LoVo (cell line): Measurements from ENCODE around the gene SDCCAG8.

Experiments used
- DNase-seq: peaks from one replicate; pipeline ENCODE4 v3.0.0-alpha.2; 2016; ENCODE audit warnings: low spot score

Gene SDCCAG8

DNA sequence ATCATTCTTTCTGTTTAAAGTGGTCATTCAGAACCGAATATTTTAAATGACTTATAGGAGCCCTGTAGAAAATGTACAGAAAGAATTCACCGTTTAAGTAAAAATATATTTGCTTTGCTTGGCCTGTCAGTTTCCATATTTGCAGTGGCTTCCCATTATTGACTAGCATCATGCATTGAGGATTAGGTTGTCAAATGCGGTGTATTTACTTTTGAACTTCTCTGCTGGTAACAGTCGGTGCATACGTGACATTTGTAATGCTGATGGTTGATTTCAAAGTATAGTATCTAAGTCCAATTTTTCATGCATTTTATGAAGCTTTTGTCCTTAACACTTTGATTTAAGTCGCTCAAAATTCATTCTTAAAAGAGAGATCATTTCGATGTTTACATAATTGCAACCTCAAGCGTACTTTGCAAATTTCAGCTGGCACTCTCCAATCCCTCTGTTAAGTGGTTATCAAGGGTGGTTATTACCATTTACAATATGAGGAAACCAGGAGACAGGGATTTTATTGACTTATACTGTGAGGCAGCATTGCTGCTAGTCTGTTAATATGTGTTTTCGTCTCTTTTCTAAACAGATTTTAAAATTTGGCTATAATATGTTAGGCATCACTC, 201.6 kb downstream of the SDCCAG8 start:
- no peak for DNase-seq

DNA sequence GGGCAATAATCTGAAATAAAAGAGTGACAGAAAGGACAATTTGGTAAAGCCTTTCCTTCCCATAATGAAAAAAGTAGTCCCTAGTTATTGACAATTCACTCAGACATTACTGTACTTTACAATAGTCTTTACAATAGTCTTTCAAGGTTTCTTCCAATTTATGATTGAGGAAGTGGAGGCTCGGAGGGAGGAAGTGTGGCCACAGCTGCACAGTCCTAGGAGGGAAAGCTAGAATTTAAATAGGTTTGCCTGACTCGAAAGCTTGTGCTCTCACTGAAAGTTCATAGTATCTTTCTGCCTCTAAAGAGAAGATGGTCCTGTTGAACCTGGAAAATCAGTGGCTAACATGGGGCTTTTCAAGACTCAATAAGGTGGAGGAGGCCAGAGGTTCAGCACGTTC, 203.2 kb downstream of the SDCCAG8 start:
- DNase-seq, result no peak

DNA sequence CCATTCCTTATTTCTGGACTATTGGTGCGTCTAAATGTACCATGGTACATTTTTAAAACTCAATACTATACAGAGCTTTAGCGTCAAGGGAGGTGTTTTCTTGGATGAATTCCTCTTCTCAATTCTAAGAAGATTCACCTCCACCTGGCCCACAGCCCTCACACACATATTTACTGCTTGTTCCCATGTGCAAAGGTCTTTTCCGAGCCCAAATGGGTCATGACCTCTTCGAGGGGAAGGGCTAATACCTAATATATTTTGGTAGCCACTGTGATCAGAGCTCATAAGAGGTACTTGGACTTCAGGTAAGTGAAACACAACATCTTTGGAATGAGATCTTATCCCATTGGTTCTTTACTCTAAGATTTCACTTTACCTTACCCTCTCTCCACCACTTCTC, 205.9 kb downstream of the SDCCAG8 start:
- no peak for DNase-seq

DNA sequence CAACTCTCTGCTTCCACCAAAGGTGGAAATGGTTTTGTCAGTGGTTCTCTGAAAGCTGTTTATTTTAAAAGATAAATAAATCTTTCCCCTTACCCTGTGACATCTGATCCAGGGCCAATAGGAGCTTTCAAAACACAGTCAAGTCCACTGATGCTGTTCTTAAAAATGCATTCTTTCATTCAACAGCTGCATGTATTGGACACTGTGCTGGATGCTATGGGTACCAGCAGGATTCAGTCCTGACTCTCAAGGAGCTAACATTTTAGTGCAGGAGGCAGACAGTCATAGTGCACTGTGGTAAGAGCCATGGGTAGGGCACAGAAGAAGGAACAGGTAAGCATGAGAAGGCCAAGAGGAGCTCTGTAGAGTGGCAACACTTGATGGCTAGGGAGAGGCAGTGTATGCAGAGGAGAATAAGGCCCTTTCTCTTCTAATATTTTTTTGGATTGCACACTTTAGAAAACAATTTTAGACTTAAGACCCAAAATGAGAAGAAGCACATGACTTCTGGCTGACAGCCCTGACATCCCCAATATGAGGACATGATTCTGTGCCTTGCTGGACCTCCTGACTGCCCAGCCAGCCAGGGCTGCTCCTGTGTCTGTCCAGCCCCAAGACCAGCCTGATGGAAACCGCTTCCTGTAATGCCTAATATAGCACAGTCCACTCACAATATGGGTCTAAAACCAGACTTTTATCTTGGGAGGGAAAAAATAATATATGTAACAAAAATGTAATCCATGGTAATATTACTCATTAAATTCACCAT, 207.3 kb downstream of the SDCCAG8 start:
- no peak for DNase-seq

DNA sequence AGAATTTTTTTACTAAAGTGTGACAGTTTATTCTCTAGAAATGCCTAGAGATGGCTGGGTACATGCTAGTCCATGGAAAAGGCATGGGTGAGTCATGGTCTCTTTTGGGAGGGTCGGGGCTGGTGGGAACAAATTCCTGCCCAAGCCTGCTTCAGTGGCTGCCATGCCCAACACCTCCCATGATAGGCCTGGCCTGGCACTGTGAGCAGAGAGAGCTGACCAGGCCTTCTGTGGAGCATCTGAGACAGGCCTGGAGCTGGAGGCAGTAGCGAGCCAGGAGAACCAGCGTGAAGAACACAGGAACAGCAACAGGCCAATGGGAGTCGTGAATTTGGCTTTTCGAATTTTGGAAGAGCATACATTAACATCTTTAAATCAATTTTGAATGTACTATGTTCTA, 209.2 kb downstream of the SDCCAG8 start:
- no peak for DNase-seq

DNA sequence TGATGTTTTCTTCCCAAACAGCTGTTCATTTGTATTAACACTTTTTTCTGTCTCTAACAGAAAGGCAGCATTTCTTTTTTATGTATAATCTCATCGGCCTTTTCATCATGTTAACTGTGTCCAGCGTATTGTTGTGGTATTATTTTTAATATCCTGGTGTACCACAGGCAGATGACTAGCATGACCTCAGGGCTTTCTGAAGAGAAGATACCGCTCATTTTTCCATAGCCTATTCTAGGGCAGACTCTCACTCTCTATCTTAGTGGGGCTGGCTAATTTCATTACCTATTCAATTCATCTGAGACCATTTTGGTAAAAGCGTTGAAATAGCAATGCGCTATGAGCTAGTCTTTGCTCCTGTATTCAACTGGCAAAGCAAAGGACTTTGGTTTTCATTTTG, 209.9 kb downstream of the SDCCAG8 start:
- no peak for DNase-seq

DNA sequence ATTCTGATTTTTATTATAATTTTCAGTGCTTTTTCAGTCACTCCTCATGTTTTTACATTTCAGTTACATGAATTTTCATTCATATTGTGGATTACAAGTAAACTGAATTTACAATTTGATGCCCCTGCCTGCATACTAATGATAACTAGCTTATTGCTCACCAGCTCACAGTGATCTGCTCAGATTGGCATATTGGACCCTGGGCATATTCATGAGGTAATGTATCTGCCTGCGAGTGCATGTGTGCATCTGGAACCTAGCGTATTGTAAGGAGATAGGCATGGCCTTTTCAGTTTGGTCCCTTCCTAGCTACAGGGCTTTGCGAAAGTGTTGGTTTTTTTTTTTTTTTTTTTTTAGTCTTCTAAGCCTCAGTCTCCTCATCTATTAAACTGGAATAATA, 213.7 kb downstream of the SDCCAG8 start:
- no peak for DNase-seq

DNA sequence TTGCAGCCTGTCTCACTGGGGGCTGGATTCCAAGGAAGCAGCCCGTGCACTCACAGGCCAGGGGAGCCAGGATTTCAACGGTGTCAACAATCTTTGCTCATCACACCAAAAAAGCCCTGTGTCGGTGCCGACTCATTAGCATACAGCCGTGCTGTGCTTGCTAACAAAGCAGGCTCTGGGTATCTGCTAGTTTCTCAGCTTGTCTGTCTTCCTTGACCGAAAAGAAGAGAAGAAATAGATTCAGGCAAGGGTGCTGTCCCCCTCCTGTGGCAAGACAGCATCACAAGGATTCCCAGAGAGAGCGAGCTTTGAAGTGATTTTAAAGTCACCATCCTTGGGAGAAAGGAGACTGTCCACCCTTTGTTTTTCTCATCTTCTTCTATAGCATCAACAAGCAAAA, 214.7 kb downstream of the SDCCAG8 start:
- no peak for DNase-seq

DNA sequence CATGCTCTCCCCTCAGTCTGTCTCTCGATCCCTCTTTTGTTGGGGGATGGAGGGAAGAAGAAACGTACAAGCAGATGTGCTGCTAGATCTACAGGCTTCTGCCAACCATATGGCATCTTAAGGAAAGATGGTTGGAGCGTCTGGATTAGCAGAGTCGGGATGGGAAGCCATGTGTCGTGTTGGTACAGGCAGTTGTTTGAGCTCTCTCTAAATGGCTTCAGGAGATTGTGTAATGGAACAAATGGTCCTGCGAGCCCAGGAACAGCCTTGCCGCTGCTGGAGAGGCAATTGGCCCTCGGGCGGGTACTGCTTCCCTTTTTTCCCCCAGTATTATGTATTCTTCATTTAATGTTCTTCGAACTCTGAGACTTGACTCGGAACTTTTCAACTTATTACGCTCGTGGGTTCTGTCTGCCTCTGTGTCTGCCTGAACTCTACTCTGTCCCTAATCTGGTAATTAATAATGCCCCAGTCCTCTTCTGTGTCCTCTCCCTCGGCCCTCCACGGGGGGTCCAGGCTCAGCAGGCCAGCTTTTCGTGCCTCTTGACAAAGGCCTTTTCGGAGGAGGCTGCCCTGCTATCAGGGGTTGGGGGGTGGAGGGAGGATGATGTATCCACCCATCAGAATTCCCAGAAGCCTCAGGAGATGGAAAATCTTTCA, 215.3 kb downstream of the SDCCAG8 start:
- no peak for DNase-seq

DNA sequence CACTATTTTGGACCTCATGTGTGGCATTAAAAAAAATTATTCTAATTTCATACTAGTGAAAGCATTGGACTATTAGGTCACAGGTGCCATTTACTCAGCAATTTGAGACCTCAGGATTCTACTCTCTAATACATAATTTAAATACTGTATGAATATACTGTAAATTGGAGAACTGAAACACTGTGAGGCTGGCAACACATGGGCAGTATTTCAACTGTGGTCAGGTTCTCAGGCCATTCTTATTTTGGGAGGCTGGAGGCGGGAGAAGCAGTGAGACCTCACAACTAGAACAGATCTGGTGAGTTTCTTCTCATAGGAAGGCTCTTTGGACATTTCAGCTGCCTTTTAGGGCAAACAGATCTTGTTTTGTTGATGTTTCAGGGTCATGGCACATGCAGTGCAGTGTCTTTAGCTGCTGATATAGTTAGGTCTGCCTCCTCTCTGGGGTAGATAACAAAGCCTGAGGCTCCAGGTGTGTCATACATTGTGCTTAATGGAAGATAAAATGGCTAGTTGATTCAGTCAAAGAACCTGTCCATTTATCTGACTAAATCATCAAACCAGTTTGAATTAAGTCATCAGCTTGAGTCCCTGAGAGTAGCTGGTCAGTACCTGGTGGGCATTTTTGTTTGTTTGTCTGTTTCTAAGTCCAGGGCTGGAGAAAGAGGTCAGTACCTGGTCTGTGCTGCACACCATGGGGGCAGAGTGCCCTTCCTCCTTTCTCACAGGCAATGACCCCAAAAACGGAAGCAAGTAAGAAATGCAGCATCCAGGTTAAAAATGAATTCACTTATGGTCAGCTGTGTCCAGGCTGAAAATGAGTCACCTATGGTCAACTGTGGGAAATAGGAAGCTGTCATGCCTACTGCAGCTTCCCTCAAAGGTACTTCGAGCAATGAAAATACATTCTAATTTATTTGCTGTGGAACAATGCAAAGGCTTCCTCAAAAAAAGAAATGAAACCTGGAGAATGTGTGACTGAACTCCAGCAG, 216.2 kb downstream of the SDCCAG8 start:
- no peak for DNase-seq

DNA sequence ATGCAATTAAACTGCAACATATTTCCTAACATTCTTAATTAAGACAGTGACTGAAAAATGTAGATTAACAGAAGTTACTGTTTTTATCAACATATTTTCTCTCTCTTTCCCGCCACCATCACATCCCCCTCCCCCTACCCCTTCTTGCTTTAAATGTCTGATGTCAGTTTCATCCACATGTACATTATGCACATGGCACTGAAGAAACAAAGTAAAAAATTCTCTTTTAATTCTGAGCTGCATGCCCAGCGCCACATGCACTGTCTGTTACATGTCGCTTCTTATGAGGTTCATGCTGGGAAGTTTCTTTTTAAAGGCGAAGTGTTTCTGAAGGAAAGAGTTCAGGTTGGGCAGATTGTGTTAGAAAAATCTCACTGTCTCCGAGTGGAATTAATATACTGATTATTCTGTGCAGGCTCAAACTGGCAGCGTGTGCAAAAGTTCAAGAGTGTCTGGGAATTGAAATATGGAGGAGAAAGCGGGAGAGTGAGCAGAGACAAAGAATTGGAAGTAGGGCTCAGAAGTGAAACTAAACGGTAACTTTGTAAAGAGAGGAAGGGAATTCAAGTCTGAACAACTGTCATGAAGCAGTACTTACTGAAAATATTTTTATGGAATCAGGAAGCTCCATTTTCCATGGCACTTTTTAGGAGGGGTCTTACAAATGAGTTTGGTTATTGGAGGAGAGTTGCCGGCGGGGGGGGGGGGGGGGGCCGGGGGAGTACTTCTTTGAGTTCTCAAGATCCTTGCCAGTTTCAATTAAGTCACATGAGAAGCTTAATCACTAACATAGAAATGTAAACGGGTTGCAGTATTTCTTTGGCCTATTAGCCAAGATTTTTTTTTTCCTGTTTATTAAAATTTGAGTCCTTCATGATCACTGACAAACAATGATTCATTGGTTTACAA, 217.6 kb downstream of the SDCCAG8 start:
- DNase-seq, result no peak

DNA sequence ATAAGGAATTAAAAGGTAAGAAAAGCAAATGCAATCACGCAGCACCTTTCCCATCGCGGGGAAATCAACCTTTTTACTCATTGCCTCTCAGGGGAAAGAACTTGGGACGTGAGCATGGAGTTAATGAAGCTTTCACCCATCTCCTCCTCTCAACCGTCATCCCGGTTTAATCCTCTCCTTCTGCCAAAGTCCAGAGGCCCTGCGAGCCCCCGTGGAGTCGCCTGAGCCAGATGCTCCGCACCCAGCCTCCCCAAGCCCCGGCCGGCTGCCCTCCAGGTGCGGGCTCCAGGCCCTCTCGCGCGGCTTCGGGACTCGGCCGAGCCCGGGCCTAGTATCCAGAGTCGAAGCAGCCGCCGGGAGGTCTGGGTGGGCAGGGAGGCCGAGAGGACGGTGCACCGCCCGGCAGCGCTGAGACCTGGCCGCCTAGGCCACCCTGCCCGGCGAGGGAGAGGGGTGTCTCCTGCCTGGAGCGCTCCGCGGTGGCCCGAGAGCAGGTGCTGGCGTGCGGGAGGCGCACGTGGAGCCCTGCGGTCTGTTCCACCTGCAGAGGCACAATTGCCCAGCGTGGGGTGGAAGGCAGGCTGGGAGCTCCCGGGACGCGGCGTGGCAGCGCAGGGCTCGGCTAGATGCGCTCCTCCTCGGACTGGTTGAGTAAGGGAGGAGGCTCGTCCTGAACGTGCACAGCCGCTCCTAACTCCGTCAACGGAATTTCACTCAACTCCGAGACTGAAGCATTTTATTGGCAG, 218.5 kb downstream of the SDCCAG8 start:
- DNase-seq, result no peak

DNA sequence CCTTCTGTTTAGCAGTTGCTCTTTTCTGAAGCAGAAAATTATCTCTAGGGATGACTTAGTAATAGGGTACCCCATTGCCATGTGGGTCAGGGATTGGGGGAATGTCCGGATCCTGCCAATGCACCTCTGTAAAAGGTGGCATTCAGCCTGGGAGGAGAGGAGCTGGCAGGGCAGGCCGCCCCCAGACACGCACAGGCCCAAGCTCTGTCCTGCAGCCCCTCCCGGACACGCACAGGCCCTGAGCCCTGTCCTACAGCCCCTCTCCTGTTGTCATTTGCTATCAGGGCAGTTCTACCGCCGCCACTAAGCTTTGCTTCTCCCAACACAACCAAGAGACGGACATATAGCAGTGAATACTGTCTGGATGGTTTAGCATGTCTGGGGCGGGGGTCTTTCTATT, 219.1 kb downstream of the SDCCAG8 start:
- no peak for DNase-seq

DNA sequence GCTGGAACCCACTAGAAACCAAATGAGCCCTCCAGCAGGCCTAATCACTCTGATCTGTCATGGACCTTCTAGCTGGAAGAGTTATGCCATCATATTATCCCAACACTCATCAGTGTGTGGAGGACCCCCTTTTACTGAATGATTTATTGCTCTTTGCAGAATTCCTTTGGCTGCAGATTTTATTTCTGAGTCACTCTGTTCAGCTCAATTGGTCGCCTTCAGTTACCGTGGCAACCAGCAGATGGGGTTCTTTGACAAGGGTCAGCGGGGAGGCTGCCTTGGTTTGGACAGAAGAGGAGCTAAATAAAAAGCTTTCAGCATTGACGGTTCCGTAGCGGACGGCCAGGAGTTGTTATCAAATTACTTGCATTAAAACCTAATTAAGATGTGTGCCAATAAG, 220.1 kb downstream of the SDCCAG8 start:
- no peak for DNase-seq

DNA sequence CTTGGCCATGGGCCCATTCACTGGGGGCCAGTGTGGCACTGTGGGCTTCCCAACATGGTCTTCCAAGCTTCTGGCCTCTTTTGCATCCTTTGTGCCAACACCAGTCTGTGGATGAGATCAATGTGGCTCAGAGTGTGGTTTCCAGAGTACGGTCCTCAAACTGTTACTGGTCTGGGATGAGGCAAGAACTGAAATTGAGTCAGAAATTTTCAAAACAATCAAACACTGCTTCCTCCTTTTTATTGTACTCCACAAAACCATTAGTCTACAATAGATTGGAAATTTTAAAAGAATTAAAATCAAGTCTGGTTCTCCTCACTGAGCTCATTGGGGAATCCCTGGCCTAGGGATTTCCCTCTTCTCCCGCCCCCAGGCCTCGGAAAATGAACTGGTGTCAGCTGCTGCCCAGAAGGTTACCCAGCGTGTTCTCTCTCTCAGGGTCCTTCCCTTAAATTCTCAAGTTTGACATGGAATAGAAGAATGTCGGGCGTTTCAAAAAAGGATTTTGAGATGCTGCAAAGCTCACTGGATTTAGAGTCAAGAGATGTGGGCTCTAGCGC, 222.0 kb downstream of the SDCCAG8 start:
- no peak for DNase-seq

DNA sequence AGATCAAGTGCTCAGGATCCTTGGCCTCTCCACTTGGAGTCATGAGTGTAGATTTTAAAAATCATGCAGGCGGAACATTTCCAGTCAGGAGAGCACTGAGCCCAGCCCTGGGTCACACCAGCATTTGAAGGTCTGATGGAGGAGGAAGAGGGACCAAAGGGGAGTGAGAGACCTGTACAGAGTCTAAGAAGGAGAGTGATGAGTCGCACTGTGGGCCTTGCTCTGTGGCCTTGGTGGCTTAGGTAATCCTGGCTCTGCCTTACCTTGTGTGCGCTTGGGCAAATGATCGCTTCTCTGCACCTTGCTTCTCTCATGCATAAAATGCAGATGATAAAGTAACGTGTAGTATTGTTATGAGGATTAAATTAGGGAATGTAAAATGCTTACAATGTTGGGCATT, 225.3 kb downstream of the SDCCAG8 start:
- no peak for DNase-seq

DNA sequence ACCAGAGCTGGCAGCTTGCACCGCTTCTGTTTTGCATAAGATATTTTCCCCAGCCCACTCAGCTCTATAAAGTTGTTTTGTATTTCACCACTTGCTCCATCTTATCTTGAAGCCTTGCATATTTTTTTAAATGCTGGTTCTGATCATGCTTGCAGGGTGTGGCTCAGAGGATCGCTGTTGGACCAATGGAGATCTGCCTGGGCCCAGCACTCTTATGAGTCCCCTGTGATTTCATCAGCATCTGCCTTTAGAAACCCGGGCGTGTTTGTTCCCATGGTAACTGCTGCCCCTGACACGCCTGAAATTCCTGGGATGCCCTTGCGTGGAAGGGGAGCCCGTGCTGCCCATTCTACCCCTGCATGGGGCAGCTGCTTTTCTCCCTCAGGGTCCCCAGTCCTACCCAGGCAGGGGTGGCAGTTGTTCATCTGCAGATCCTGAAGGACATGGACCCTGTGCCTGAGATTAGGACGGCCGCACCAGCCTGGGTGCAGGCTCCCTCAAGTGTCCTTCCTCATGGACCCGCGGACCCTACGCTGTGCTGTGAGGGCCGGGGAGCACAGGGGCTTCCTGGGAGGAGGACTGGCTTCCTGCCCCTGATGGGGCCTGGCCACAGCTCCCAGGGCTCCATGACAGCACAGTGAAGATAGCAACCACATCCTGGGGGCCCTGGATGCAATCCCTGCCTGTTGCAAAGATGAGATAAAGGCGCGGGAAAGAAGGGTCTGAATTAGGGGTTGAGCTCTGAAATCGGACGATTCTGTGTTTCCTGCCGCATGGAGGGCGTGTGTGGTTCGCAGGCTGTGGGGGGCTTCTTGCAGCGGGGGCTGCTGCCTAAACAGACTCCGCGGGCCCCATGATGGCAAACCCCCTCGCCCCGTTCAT, 226.5 kb downstream of the SDCCAG8 start:
- no peak for DNase-seq

DNA sequence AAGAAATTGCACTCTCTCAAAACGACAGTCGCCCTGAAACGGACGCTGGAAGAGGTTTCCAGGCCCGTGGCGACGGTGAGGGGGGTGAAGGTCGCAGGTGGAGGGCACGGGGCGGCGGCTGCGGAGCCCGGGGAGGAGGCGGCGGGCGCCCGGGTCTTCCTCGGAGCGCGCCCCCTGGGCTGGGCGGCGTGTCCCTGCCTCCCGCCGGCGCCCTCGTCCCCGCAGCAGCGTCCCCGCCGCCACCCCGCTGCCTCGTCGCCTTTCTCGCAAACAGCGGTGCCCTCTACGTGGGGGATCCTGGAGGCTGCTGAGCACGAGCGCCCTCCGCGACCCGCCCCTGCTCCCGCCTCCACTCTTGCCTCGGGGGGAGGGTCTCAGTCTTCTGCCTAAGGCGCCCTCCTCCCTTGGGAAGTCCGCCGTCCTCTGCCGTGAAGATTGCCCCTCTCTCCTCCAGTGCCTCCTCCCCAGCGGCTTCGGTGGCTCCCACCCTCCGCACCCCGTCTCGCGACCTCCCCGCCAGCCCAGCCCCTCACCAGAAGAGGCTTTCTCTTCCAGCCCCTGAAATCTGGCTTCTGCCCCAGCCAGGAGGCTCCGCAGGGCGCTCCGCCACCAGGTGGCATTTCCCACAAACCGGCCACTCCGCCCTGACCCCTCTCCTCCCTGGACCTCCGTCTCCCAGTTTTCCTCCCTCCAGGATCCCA, 227.4 kb downstream of the SDCCAG8 start:
- no peak for DNase-seq
